Neutrophil (primary cell): ENCODE measurements around the gene BCL7A.

ENCODE experiments used
- H3K27ac ChIP-seq: fragments of 200-600 bp; sonication (generic); 2 replicates; pipeline ENCODE4 v1.5.1; 2016; ENCODE audit warnings: mild to moderate bottlenecking, moderate library complexity
- H3K27me3 ChIP-seq: fragments of 200-600 bp; sonication (generic); 2 replicates; pipeline ENCODE4 v1.6.0; 2016; ENCODE audit warnings: mild to moderate bottlenecking
- H3K36me3 ChIP-seq: fragments of 200-600 bp; sonication (generic); 2 replicates; pipeline ENCODE4 v1.5.1; 2017
- H3K4me1 ChIP-seq, 2 experiments: fragments of 200-600 bp in 1 of 2; sonication (generic) in 1 of 2; 1 replicate in 1 of 2; 2 replicates in 1 of 2; pipeline versions ENCODE4 v1.5.1 to v1.6.1; 2013 to 2016; ENCODE audit warnings: low read depth in 1 of 2, low read length in 1 of 2, mild to moderate bottlenecking in 1 of 2, moderate library complexity in 1 of 2; ENCODE audit not compliant: control insufficient read depth in 1 of 2, insufficient read depth in 1 of 2
- H3K4me3 ChIP-seq, 2 experiments: fragments of 200-600 bp in 1 of 2; sonication (generic) in 1 of 2; 1 replicate in 1 of 2; 2 replicates in 1 of 2; pipeline ENCODE4 v1.5.1; 2013 to 2016; ENCODE audit warnings: low read depth in 1 of 2, low read length in 1 of 2, mild to moderate bottlenecking in 1 of 2, moderate library complexity in 1 of 2
- H3K9me3 ChIP-seq: fragments of 200-600 bp; sonication (generic); 2 replicates; pipeline ENCODE4 v1.5.1; 2016
- CTCF ChIP-seq: fragments of 200-600 bp; sonication (generic); IDR thresholded peaks from 2 replicates; pipeline ENCODE4 v1.5.1; 2016; ENCODE audit warnings: antibody characterized with exemption

Gene BCL7A

GRCh38 chr12:122020795-122021192 lies 890 bp upstream of the BCL7A start:
- H3K27me3 ChIP-seq, result peaks cover 59% of the 10 kb centered on the region
- H3K4me3 ChIP-seq, result no peak overlapping the region
- H3K27ac ChIP-seq, result no peak overlapping the region
- peaks cover 2% of the 10 kb centered on the region for H3K9me3 ChIP-seq
- H3K4me1 ChIP-seq, result peaks cover 15 to 16% of the 10 kb centered on the region in 2 experiments
- no peaks in the 10 kb centered on the region for H3K36me3 ChIP-seq
- no peak for TF ChIP-seq CTCF

GRCh38 chr12:122021193-122021821 lies 377 bp upstream of the BCL7A start:
- TF ChIP-seq CTCF, result no peak
- Histone ChIP-seq H3K9me3 (peaks cover 2% of the 10 kb centered on the region), H3K27me3 (peaks cover 59% of the 10 kb centered on the region), H3K27ac (no peak overlapping the region), H3K36me3 (no peaks in the 10 kb centered on the region), H3K4me3 (no peak overlapping the region), H3K4me1 (peaks cover 15 to 16% of the 10 kb centered on the region in 2 experiments)

GRCh38 chr12:122022393-122023338 lies 982 bp downstream of the BCL7A start:
- Histone ChIP-seq H3K9me3 (peaks cover 2% of the 10 kb centered on the region), H3K4me1 (peaks cover 15 to 16% of the 10 kb centered on the region in 2 experiments), H3K27me3 (peaks cover 59% of the 10 kb centered on the region), H3K27ac (no peak overlapping the region), H3K4me3 (peak overlapping the region; percentile 15 to 36), H3K36me3 (no peaks in the 10 kb centered on the region)
- no peak for TF ChIP-seq CTCF

GRCh38 chr12:122023339-122024131 lies 1.9 kb downstream of the BCL7A start:
- Histone ChIP-seq H3K27ac (no peak overlapping the region), H3K9me3 (no peaks in the 10 kb centered on the region)
- TF ChIP-seq CTCF, result no peak

GRCh38 chr12:122024132-122024785 lies 2.6 kb downstream of the BCL7A start:
- Histone ChIP-seq H3K36me3 (no peaks in the 10 kb centered on the region), H3K27me3 (peaks cover 56% of the 10 kb centered on the region), H3K27ac (no peak overlapping the region), H3K4me1 (peaks cover 15 to 16% of the 10 kb centered on the region in 2 experiments), H3K9me3 (no peaks in the 10 kb centered on the region), H3K4me3 (no peak overlapping the region)
- no peak for TF ChIP-seq CTCF

More at GRCh38 chr12:122023339-122024131, 1.9 kb downstream of the BCL7A start:
- peaks cover 59% of the 10 kb centered on the region for H3K27me3 ChIP-seq
- H3K36me3 ChIP-seq, result no peaks in the 10 kb centered on the region
- H3K4me3 ChIP-seq, result peak overlapping the region in 1 of 2 experiments; percentile 36
- peaks cover 15 to 16% of the 10 kb centered on the region in 2 experiments for H3K4me1 ChIP-seq
